Uterus (tissue), 2 donors: Measurements from ENCODE around the gene MANF.

Experiments used
- POLR2A ChIP-seq, 2 donors: fragments of 450-650 bp; IDR thresholded peaks; one replicate each; pipeline ENCODE4 v1.6.1; 2016; ENCODE audit warnings: antibody characterized with exemption in 2 of 2, mild to moderate bottlenecking in 1 of 2, moderate library complexity in 1 of 2
- TF ChIP-seq, protein P1 (sequence below), 4 experiments: fragments of 200-600 bp in 2 of 4; fragments of 450-650 bp in 2 of 4; sonication (generic) in 2 of 4; IDR thresholded peaks; one replicate each; pipeline ENCODE4 v1.5.1; 2016 to 2019; ENCODE audit warnings: antibody characterized with exemption in 4 of 4, mild to moderate bottlenecking in 2 of 4, moderate library complexity in 1 of 4

DNA sequence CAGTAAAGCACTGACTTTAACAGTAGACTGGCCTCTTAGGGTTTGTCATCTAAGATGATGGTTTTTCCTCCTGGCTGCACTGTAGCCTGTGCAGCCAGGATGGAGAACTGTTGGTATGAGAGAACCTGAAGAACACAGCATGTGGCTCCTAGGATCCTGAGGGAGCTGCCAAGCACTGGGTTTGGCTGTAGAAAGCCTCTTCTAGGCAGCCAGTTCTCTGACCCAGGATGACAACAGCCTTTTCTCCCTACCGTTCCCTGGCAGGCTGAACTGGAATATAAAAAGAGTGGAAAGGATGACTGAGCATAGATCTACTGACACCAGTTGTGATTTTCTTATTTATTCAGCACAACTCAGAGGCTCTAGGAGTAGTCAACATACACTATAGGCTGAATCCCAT lies 34.3 kb upstream of the MANF start:
- TF ChIP-seq POLR2A (IDR thresholded peaks at IDR 0.05) = no peak
- TF ChIP-seq, protein P1, sequence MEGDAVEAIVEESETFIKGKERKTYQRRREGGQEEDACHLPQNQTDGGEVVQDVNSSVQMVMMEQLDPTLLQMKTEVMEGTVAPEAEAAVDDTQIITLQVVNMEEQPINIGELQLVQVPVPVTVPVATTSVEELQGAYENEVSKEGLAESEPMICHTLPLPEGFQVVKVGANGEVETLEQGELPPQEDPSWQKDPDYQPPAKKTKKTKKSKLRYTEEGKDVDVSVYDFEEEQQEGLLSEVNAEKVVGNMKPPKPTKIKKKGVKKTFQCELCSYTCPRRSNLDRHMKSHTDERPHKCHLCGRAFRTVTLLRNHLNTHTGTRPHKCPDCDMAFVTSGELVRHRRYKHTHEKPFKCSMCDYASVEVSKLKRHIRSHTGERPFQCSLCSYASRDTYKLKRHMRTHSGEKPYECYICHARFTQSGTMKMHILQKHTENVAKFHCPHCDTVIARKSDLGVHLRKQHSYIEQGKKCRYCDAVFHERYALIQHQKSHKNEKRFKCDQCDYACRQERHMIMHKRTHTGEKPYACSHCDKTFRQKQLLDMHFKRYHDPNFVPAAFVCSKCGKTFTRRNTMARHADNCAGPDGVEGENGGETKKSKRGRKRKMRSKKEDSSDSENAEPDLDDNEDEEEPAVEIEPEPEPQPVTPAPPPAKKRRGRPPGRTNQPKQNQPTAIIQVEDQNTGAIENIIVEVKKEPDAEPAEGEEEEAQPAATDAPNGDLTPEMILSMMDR (IDR thresholded peaks at IDR 0.05) = no peak
